NCI-H2171 (cell line): ENCODE data around the gene ERC1.

Source experiments
- DNase-seq: peaks from one replicate; lab custom pipeline; 2025; lab: John Stamatoyannopoulos, UW

Gene ERC1

DNA sequence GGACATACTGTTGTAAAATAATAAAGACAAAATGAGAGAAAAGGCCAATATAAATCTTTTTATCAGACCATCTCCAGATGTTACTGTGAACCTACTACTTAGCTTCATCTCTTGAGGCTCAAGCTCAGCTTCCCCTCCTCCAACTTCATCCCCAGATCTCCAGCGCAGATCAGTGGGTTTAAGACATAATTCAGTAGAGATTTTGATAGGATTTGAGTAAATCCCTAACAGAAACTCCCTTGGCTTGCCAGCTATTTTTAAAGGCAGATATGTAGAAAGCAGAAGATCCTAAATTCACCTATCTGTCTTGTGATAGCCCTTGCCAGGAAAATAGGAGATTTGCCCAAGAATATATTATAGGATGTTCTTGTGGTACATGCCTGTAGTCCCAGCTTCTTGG lies 366.7 kb downstream of the ERC1 start:
- DNase-seq: no peak

- no peak for DNase-seq
Measured at GRCh38 chr12:1360441-1361210, 369.6 kb downstream of the ERC1 start.

- DNase-seq: no peak
Measured at GRCh38 chr12:1362143-1362662, 371.2 kb downstream of the ERC1 start.

GRCh38 chr12:1365703-1366102 lies 374.7 kb downstream of the ERC1 start:
- no peak for DNase-seq

DNA sequence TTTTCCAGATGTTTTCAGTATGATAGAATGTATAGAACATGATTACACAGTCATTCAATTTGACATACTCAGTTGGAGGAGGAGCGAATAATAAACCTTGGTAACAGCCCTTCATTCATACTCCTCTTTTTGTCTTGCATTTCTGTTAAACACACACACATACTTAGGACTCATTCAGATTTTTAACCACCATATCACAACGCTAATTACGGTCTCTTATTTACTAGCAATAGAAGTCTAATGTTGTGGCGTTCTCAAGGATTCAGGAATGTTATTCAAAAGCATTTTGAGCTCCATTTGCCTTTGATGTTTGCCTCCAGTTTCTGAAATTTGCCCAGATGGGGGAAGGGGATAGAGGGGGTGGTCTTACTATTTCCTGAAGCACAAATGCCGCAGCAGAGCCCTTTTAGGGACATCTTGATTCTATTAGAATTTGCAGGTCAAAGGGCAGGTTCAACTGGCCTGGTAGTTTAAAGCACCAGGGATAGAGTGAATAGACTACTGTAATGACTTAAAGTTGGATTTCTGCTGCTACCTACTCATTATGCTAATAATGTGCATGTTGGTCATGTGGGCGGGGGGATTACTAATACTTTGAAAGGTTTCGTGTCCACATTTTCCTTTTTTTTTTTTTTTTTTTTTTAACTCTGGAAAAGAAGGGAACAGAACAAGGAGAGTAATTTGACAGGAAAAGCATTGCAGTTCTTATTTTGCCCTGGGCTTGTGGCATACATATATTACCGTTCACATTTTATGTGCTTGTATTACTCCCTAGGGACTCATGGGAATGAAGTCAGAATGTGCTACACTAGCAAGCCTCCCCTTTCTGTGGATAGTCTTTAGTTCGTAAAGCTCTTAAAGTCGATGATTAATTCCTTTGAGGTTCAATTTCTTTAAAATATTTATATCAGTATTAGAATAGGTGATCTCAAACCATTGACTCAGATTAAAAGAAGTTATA lies 376.6 kb downstream of the ERC1 start:
- DNase-seq: no peak

DNA sequence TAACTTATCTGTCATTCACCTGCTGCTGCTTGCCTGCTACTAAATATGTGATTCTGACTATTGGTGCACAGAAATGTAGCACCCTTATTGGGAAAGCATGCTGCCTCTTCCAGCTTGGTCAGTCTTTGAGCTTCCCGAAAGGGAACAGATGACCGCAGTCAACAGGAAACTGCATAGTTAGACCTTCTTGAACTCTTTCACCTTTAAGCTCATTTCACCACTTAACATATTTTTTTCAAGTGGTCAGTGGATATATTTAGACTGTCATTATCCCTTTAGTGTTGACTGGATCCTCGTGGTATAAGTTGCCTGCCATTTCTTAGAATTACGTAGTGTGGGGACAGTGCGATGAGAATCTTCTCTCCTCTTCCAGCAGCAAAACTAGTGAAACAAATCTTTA lies 378.4 kb downstream of the ERC1 start:
- no peak for DNase-seq

DNA sequence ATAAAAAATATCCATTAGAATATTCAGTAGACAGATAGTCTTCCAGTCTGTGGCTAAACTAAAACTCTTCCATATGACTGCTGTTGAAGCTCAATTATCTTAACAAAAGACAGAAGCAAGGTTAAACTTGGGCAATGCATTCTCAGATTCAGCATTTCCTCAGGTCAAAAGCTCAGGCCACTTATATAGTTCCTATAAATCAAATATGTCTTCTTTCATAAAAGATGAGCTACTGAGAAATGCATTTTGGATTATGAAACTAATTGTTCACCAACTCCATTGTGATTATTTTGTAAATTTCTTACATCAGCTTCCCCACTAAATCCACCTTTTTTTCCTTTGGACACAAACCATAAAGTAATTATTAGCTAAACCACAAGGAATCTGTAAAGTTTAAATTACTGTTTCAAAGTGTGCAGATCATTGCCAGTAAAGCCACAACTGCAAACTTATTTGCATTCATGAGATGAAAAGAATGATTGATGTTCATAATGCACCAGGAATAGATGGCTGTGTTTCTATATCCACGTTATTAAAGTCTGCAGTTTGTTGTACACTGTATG lies 379.0 kb downstream of the ERC1 start:
- DNase-seq: no peak

DNA sequence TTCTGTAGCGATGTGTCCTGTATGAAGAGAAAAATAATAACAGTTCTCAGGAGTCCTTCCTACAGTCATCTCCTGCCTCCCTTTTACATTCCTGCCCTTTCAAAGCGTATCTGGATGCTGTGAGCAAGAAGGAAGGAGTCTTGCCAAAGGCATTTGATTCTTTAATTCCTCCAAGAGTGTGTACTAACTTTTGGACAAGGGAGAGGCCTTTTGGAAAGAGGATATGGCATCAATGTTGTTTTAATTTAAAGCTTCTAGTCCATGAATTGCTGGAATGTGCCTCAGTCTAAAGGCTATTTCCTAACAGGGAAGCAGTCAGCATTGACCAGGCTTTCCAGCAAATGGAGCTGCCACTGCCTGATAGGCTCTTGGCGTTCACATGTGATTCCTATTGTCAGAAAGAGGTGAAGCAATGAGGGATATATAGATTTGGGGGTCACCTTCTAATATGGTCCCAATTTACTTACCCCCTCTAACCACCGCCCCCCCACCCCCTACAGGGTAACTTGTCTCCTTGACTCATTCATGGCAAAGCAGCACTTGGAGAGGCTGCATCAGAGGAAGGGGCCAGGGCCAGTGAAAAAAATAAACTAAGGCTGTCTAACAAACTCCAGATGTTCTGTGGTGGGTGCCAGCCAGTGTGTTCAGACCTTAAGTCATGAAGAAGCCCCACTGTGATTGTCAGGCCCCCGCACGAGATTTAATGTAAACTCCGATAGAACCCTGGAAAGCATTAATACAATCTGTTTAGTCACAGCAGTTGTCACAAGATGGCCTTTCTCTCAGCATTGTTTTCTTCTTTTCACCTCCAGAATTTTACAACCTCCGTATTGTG lies 383.1 kb downstream of the ERC1 start:
- no peak for DNase-seq

DNA sequence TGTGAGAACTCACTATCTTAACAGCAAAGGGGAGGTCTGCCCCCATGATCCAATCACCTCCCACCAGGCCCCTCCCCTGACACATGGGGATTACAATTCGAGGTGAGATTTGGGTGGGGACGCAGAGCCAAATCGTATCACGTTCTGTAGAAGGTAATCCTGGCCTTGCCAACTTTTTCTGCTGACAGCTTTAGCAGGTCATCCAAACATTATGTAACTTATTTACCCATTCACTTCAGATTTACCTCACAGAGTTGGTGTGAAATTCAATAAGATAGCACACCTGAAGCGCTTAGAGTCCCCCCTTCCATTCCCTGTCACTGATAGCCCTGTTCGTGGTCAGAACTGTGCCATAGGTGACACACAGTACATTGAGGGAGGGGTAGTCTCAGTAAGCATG lies 384.3 kb downstream of the ERC1 start:
- DNase-seq: no peak

DNA sequence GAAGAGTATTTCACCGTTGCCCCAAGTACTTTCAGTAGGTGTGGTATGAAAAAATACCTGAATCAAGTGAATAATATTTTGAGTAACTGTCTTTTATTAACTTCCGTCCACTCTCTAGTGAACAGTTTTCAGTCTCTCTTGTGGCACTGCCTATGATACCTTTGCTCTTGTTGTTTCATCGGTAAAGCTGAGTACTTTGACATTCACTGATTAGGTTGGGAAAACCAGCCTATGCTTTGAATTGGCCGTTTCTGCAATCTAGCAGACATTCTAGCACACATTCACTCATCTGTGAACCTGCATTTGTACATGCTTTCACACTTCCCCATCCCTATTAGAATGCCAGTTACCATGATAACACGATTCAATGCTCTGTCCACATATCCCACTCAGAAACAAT lies 386.1 kb downstream of the ERC1 start:
- DNase-seq: no peak

- no peak for DNase-seq
Measured at GRCh38 chr12:1377681-1378080, 386.7 kb downstream of the ERC1 start.

DNA sequence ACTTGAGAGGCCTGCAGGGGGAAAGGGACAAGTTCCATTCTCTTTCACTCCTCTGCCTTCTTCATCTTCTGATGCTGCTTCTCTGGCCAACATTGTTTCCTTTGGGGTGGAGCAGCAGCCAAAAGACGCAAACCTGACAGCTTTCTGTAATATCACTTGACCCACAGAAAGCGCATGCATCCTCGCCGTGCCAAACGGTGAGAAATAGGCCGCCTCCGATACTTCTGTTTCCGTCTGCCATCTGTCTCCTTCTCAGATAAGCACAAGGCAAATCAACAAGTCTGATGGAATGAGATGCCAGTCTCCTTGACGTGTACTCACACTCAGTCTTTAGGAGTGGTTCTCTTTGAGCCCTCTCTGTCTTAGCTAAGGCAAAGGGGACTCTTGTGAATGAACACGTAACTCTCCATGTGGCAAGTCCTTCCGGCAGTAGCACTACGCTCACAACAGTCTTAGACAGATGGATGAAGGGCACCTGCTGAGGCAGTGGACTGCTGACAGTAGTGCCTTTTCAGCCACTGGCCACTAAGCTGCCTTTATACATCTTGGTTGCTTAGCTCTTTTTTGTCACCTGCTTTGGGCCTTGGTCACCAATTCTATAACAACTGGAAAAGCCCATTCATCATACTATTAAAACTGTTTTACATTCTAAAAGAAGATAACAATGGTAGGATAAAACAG lies 389.3 kb downstream of the ERC1 start:
- DNase-seq: no peak

DNA sequence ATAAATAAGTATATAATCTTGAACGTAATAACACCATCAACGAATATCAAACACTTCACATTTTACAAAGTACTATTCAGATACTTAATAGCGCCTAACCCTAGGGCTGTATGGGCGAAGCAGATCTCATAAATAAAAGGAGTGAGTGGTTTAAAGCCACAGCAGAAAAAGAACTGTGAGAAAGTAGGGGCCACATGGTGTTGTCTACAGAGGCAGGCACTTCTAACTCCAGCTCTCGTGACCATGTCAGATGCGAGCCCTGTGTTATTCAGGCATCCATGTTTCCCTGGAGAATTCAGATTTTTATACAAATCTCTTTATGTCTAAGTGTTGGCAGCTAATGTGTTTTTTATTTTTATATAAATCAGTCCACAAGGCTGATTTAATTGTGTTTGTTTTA lies 391.1 kb downstream of the ERC1 start:
- no peak for DNase-seq

DNA sequence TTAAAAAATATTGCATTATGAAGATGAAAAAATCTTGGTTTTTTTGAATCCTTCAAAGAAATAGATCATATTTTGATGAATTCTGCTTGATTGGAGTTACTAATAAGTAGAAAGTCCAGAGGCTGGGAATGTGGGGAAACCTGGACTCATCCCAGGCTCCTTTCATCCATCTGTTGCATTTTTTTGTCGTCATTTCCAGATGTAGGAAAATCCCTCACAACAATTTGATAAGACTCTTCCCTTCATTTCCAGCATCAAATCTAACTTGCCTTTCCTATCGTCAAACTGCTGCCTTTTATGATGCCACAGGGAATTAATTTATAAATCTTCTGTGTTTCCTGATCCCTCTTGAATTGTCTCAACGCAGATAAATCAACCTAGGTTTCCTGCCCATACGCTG lies 391.8 kb downstream of the ERC1 start:
- DNase-seq: no peak

GRCh38 chr12:1383758-1384157 lies 392.7 kb downstream of the ERC1 start:
- no peak for DNase-seq

GRCh38 chr12:1384910-1385309 lies 393.9 kb downstream of the ERC1 start:
- peak; percentile 43 for DNase-seq

DNA sequence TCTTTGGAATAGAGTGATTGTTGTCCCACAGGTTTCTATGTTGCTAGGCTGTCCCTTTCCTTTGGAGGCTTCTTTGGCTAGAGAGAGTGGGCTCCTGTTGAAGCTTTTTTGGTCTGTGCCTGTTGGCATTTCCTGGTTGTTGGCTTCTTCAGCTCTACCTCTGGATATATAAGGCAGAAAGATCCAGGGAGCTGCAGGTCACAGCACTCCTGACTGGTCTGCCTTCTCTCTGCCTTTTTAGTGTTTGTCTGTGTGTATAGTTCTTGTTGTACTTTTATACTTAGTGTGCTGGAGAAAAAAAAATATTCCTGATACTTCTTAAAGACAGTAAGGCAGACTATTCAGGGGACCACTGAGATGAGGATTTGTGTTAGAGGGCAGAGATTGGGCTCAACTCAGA lies 400.7 kb downstream of the ERC1 start:
- no peak for DNase-seq

DNA sequence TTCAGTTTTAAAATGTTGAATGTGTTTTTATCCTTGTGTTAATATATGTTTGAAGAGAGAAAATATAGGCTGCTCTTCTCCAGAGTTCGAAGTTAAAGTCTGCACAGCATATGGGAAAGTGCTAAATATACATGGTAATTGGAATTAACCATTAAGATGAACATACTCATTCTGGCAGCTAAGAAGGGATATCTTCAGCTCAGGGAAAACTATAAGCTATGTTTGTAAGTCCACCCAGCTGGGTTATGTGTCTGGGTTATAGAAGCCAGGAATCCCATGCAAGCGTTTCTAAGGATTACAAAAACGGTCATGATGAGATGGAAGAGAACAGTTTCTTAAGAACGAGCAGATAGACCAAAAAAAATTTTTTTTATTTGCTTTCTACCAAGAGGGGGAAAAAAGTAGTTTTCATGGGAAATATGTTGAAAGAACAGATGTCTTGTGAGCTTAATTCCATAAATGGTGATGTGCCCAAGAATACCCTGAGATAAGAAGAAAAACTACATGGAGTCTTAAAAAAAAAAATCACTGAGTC lies 404.5 kb downstream of the ERC1 start:
- no peak for DNase-seq

- DNase-seq: no peak
Measured at GRCh38 chr12:1398673-1399072, 407.6 kb downstream of the ERC1 start.

GRCh38 chr12:1401891-1402290 lies 410.9 kb downstream of the ERC1 start:
- no peak for DNase-seq

DNA sequence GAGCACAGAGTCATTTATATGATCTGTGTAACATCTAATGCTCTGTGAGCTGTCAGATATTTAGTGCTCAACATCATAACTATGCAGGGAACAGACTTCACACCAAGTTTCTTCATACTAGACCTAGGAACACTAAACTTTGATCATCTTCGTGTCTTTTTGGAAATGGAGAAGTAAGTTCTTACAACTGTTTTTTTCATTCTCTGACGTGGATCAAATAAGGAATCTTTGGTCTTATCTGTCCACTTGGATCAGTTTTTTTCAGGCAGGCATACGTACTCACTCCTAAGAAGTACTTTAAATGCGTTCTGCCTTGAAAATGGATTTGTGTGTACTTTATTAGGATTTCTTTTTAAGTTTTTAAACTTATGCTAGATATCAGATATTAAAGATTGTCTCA lies 412.4 kb downstream of the ERC1 start:
- DNase-seq: no peak
